HG03066 (cell line): ENCODE data around the gene CERS6.

Experiments used
- ATAC-seq: cut with Tn5 transposase; IDR thresholded peaks from one replicate; pipeline ENCODE4 v1.9.1; 2021; ENCODE audit warnings: low read depth; ENCODE audit not compliant: unreplicated experiment

The CERS6 gene

DNA sequence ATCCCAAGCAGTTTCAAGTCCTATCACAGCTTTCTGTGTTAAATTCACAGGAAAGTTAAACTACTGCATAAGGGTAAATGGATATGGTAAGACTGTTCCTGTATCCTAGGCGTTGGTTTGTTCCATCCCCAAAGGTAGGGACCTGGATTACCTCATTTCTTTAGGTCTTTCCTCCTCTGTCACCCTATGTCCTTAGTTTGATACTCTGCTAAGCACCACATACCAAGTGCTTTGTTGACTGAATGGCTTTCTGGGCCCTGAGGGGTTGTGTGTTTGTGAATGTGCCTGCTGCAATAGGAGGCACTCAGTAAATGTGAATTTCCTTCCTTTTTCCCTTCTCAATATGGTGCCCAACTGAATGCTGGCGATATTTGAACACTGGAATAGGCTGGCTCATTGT is 354.2 kb downstream of the CERS6 start:
- ATAC-seq, result no peak

DNA sequence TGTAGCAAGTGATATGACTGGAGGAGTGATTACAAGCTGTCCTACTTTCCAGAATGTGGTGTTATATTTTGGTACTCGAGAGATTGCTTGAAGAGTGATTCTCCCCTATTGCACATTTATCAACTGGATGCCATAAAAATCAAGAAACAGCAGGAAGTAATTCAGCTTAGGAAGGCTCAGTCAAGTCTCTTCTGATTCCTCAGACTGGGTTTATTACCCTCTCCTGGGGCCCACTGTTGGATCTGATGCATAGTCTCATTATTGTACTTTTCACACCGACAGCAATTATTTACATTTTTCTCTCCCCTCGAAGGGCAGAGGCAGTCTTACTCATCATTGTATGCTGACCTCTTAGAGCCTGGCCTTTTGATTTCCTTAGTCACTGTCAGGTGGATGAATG is 355.6 kb downstream of the CERS6 start:
- ATAC-seq, result no peak

DNA sequence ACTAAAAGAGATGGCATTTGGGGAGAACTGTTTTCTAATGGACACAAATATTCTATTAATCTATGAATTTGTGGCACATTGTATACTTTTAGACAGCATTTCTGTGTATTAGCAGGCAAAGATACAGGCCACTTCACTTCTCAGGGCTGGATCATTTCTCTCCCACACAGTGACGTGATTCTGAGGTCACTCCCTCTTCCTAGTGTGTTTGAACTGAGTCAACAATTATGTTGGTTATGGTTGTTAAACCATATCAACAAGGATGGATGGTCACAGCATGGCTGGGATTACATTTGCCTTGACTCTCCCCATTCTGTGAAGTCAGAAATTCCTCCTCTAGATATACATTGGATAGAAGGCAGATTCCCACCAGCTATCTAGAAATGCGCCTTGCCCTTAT is 358.0 kb downstream of the CERS6 start:
- ATAC-seq, result no peak

DNA sequence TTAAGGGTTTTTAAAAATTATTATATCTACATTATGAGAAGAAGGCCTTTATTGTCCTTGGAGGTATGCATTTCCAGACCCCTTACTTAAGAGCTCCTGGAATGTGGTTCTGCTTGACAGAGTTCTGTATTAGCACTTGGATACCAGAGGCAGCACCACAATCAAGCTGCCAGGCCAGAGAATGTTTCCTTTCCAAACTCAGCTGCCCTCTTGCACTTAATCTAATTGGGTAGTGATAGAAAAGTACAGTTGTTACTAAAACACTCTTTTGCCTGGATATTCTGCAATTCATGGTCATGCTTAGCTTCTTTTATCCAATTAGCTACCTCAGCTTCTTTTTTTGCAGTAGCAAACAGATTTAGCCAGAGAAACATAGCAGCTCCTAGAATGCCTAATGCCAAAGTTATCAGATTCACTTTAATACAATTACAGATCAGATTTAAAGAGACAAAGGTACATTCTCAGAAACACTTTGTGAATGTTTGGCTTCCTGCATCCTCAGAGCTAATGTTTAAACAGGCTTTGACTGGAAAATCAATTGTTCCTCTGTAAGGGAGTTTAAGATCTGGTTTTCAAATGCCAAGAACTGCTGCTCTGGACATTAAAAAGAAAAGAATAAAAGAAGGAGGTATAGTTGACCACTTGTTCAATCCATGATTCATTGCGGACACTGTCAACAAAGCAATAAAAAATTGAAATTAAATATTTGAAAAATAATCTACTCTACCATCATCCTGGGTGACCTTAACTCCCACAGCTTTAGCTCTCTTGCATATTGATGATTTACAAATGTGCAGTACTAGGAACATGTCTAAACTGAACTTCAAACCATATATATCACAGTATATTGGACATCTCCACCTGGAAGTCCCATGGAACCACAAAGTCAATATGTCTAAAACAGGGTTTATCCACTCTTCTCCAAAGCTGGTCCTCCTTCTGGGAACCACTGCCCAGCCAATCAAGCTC is 359.2 kb downstream of the CERS6 start:
- ATAC-seq, result no peak

DNA sequence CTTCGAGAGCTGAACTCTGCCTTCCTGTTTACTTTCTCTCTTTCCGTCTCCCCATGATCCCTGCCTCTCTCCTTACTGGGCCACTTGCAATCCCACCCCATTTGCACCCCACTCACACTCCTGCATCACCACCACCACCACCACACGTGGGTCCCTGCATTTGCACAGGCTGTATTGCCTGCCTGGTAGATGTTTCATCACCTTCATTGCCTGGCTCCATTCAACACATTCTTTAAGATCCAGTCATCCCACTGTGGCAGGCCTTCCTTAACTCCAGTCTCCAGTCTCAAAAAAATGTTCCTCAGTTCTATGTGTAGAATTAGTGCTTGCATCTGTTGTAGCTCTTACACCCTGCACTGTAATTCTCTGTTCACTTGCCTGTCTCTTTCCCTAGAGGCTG is 360.3 kb downstream of the CERS6 start:
- ATAC-seq, result no peak

DNA sequence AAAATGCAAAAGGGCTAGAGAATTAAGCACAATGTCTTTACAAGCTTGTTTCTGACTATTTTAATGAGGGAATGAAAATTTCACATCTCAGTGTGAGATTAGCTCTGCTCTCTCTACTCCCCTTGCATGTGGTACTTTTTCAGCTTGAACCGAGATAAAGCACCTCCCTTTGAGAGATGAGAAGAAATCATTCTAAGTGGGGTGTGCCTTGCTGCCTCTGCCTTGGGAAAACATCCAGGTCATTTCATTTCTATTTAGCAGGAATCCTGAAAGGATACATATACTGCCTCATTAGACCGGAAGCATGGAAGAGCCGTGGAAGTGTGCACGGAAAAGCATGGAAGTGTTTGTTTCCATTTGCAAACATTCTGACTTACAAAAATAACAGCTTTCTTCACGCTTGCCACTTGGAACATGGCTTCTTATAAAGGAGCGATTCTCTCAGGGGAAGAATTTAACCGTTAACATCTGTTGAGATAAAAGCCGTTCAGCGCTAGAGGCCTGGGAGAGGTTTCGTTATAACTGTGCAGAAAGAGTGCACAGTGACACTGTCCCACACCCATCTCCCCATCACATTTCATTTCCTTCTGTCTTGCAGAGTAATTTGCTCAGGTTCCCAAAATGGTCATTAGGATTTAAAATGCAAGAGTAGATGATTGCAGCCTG is 363.1 kb downstream of the CERS6 start:
- no peak for ATAC-seq

DNA sequence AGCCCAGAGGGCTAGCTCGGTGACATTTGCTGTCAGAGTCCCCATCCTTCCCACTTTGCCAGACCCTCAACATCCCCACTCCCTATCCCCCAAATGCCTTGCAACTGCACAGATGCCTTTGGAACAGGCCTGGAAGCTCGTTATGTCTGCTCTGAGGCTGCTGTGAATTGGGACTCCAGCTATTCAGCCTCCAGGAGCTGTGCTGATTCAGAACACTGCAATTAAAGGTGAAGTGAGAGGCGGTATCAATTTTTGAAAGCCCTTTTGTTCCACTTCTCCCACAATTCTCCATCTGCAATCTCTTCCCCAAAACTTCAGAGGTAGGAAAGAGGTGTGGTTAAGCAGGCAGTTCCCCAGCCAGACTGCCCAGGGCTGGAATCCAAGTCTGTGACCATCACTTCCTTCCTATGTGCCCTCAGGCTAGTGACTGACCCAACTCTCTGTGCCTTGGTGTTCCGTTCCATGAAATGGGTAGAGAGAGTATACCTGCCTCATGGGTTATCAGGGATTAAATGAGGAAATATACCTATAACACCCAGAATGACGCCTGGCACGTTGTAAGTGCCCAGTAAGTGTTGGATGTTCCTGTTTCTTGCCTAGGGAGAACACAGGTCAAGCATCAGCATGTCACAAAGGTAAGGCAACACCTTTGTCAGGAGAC is 363.9 kb downstream of the CERS6 start:
- ATAC-seq, result no peak

DNA sequence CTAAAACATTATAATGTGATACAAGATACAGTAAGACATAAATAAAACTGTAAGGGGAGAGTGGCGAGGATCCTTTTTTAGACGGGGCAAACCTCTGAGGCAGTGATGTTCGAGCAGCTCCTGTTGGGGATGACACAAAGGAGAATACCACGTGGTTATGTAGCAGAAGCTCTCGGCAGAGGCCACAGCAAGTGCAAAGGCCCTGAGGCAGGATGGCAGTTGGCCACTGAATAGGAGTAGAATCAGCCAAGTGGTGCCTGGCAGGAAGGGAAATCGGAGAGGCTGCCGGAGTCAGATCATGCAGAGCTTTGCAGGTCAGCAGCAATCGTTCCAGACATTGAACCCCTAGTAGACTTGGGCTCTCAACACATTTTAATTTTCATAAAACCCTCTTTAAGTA is 365.5 kb downstream of the CERS6 start:
- no peak for ATAC-seq

DNA sequence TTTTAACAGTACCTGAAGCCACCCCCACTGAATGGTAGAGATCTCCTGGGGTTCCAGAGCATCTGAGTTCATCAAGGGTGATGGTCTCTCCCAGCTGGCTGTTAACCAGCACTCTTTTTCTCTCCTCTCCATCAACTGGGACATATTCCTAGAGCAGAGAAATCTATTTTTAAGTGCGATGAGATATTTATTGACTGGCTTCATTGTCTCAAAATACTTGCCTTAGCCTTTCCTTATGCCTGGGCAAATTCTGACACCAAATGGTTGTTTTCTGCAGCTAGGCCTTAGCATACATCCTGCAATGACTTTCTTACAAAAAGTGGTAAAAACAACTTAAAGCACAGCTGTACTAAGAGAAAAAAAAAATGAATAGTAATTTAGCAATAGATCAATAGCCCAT is 365.9 kb downstream of the CERS6 start:
- ATAC-seq, result no peak
